HCT116 (cell line): Measurements from ENCODE around the gene COL5A1. TPM values are rescaled to one million over a fixed set of nuclear protein-coding genes. Genes with fewer than 3 reads are reported as not detected.

Experiments used
- ATAC-seq: fragments of 200-7000 bp; cut with Tn5 transposase; 2 replicates; pipeline ENCODE4 v1.9.1; 2020; ENCODE audit warnings: mild to moderate bottlenecking, moderate library complexity
- BruUV-seq: library from RNA; stranded (reverse); fragments of 400-500 nt; replicated peaks from 2 replicates; lab custom pipeline; 2021; lab: Mats Ljungman, UMichigan
- CTCF ChIA-PET: fragments of 300-600 bp; sonication (Branson Sonifier 250); formaldehyde crosslinking; loops from one replicate; lab custom pipeline; 2021; ENCODE audit warnings: antibody characterized with exemption; lab: Charles Lee
- POLR2A ChIA-PET: fragments of 300-600, 350-600 bp; sonication (Branson Sonifier 250); formaldehyde crosslinking; loops from one replicate; lab custom pipeline; 2021; ENCODE audit warnings: antibody characterized with exemption; lab: Charles Lee
- RAD21 ChIA-PET, 2 experiments: fragments of 300-600 bp; sonication (Branson Sonifier 250); formaldehyde crosslinking; loops; one replicate each; lab custom pipeline; 2023; ENCODE audit warnings: low total read pairs in 2 of 2; ENCODE audit not compliant: uncharacterized antibody in 2 of 2, unreplicated experiment in 2 of 2, low non-redundant PET in 1 of 2; lab: Charles Lee
- DNase-seq: peaks from one replicate; pipeline ENCODE4 v3.0.0-alpha.2; 2010; ENCODE audit warnings: low read depth, low spot score
- H2AFZ ChIP-seq: fragments of 200-600 bp; shearing (Covaris generic), sonication (generic); 2 replicates; pipeline ENCODE4 v1.6.1; 2017; ENCODE audit warnings: low read depth, mixed run types, mixed read lengths, antibody characterized with exemption, low read length; ENCODE audit not compliant: poor library complexity, severe bottlenecking
- H3K27ac ChIP-seq: 2 replicates; pipeline ENCODE4 v1.5.1; 2012; ENCODE audit warnings: low read depth, low read length
- H3K27me3 ChIP-seq: fragments of 200-600 bp; sonication (generic); 2 replicates; pipeline ENCODE4 v1.6.1; 2016; ENCODE audit warnings: mixed run types, low read length, mixed read lengths; ENCODE audit not compliant: insufficient read depth
- H3K36me3 ChIP-seq, 2 experiments: fragments of 200-500 bp in 1 of 2; fragments of 200-600 bp in 1 of 2; sonication (Bioruptor generic) in 1 of 2; sonication (generic) in 1 of 2; 2 replicates each; pipeline versions ENCODE4 v1.5.1 to v1.6.1; 2014 to 2016; ENCODE audit warnings: low read length in 2 of 2, inconsistent platforms in 1 of 2, mixed read lengths in 1 of 2, mixed run types in 1 of 2; ENCODE audit not compliant: insufficient read depth in 2 of 2, control insufficient read depth in 1 of 2
- H3K4me1 ChIP-seq, 2 experiments: fragments of 200-600 bp in 1 of 2; sonication (generic) in 1 of 2; 2 replicates each; pipeline versions ENCODE4 v1.5.1 to v1.6.1; 2012 to 2017; ENCODE audit warnings: low read length in 2 of 2, inconsistent platforms in 1 of 2, mild to moderate bottlenecking in 1 of 2, mixed read lengths in 1 of 2, mixed run types in 1 of 2, moderate library complexity in 1 of 2; ENCODE audit not compliant: insufficient read depth in 2 of 2, control insufficient read depth in 1 of 2
- H3K4me2 ChIP-seq: fragments of 200-600 bp; sonication (generic); 2 replicates; pipeline ENCODE4 v1.6.1; 2017; ENCODE audit warnings: mixed run types, low read length, mixed read lengths
- H3K4me3 ChIP-seq, 2 experiments: fragments of 200-600 bp in 1 of 2; sonication (generic) in 1 of 2; replicated peaks in 1 of 2; 2 replicates each; pipeline ENCODE4 v1.5.1; 2011 to 2016; ENCODE audit warnings: low read length in 2 of 2, control low read depth in 1 of 2, low read depth in 1 of 2, mild to moderate bottlenecking in 1 of 2, mixed read lengths in 1 of 2, mixed run types in 1 of 2
- H3K79me2 ChIP-seq: fragments of 200-600 bp; sonication (generic); 2 replicates; pipeline ENCODE4 v1.6.1; 2017; ENCODE audit warnings: mild to moderate bottlenecking, mixed run types, low read length, moderate library complexity, mixed read lengths; ENCODE audit not compliant: insufficient read depth
- H3K9ac ChIP-seq: fragments of 200-600 bp; sonication (generic); 2 replicates; pipeline ENCODE4 v1.6.1; 2016; ENCODE audit warnings: low read length, mixed read lengths
- H3K9me2 ChIP-seq: fragments of 200-600 bp; sonication (generic), shearing (Covaris generic); 2 replicates; pipeline ENCODE4 v1.6.1; 2017; ENCODE audit warnings: mixed run types, mild to moderate bottlenecking, moderate library complexity; ENCODE audit not compliant: insufficient read depth
- H3K9me3 ChIP-seq, 2 experiments: fragments of 200-500 bp in 1 of 2; fragments of 200-600 bp in 1 of 2; sonication (Bioruptor generic) in 1 of 2; sonication (generic) in 1 of 2; 2 replicates each; pipeline ENCODE4 v1.6.1; 2014 to 2017; ENCODE audit warnings: low read length in 2 of 2, mixed read lengths in 2 of 2, inconsistent platforms in 1 of 2, low read depth in 1 of 2, mild to moderate bottlenecking in 1 of 2, mixed run types in 1 of 2, moderate library complexity in 1 of 2; ENCODE audit not compliant: control insufficient read depth in 1 of 2, insufficient read depth in 1 of 2
- H4K20me1 ChIP-seq: fragments of 200-600 bp; sonication (generic), shearing (Covaris generic); 2 replicates; pipeline ENCODE4 v1.6.1; 2017; ENCODE audit warnings: mixed run types, mild to moderate bottlenecking, moderate library complexity; ENCODE audit not compliant: insufficient read depth
- CBX3 ChIP-seq: IDR thresholded peaks from 2 replicates; pipeline ENCODE4 v1.6.1; 2012; ENCODE audit warnings: low read depth
- CEBPB ChIP-seq: IDR thresholded peaks from 2 replicates; pipeline ENCODE4 v1.6.1; 2012; ENCODE audit warnings: low read depth
- EGR1 ChIP-seq: IDR thresholded peaks from 2 replicates; pipeline ENCODE4 v1.6.1; 2012; ENCODE audit warnings: low read depth
- ELF1 ChIP-seq: IDR thresholded peaks from 2 replicates; pipeline ENCODE4 v1.6.1; 2012; ENCODE audit warnings: low read depth, borderline replicate concordance
- EZH2 ChIP-seq: fragments of 200-600 bp; sonication (generic); IDR thresholded peaks from 2 replicates; pipeline ENCODE4 v1.6.1; 2017; ENCODE audit warnings: antibody characterized with exemption, mixed run types
- JUND ChIP-seq: IDR thresholded peaks from 2 replicates; pipeline ENCODE4 v1.6.1; 2012
- POLR2A ChIP-seq: IDR thresholded peaks from 2 replicates; pipeline ENCODE4 v1.7.0; 2011; ENCODE audit warnings: borderline replicate concordance; ENCODE audit not compliant: insufficient read depth, insufficient read length; ENCODE audit errors: extremely low read depth
- SIN3A ChIP-seq: IDR thresholded peaks from 2 replicates; pipeline ENCODE4 v1.6.1; 2012; ENCODE audit warnings: low read depth
- SP1 ChIP-seq: IDR thresholded peaks from 2 replicates; pipeline ENCODE4 v1.6.1; 2012; ENCODE audit warnings: low read depth
- SRF ChIP-seq: IDR thresholded peaks from 2 replicates; pipeline ENCODE4 v1.6.1; 2012; ENCODE audit warnings: low read depth
- TCF7L2 ChIP-seq: IDR thresholded peaks from 2 replicates; pipeline ENCODE4 v1.7.0; 2011; ENCODE audit warnings: borderline replicate concordance, inconsistent platforms; ENCODE audit not compliant: insufficient read depth, insufficient read length; ENCODE audit errors: extremely low read depth
- YY1 ChIP-seq: IDR thresholded peaks from 2 replicates; pipeline ENCODE4 v1.6.1; 2011; ENCODE audit warnings: low read length, low read depth, moderate library complexity, mild to moderate bottlenecking; ENCODE audit not compliant: insufficient replicate concordance; ENCODE audit errors: extremely low read depth
- ZNF274 ChIP-seq: fragments of 200-500 bp; sonication (Bioruptor generic); IDR thresholded peaks from 2 replicates; pipeline ENCODE4 v1.6.1; 2014; ENCODE audit warnings: mild to moderate bottlenecking, low read depth, low read length, inconsistent platforms
- intact Hi-C: fragments of 100-400 bp; cut with micrococcal nuclease; formaldehyde crosslinking; loops from 2 replicates; pipeline ENCODE4 v1.10.0; 2022
- total RNA-seq: library from RNA; stranded (reverse); gene quantifications from one replicate; pipeline ENCODE4 v1.2.1, GENCODE V29; 2021; ENCODE audit not compliant: unreplicated experiment
- TF ChIP-seq, protein P1 (sequence below): IDR thresholded peaks from 2 replicates; pipeline ENCODE4 v1.6.1; 2012
- TF ChIP-seq, protein P2 (sequence below): IDR thresholded peaks from 2 replicates; pipeline ENCODE4 v1.6.1; 2012
- TF ChIP-seq, protein P3 (sequence below): IDR thresholded peaks from 2 replicates; pipeline ENCODE4 v1.6.1; 2011; ENCODE audit warnings: mild to moderate bottlenecking, low read length, moderate library complexity; ENCODE audit not compliant: insufficient replicate concordance; ENCODE audit errors: extremely low read depth
- TF ChIP-seq, protein P4 (sequence below), 3 experiments: fragments of 200-600 bp in 1 of 3; sonication (generic) in 1 of 3; IDR thresholded peaks in 2 of 3; conservative IDR thresholded peaks in 1 of 3; 2 replicates each; pipeline ENCODE4 v1.5.1; 2012 to 2017; ENCODE audit warnings: low read depth in 2 of 3, low read length in 2 of 3, antibody characterized with exemption in 1 of 3, borderline replicate concordance in 1 of 3, control low read depth in 1 of 3, mild to moderate bottlenecking in 1 of 3, mixed read lengths in 1 of 3, mixed run types in 1 of 3, moderate library complexity in 1 of 3; ENCODE audit not compliant: insufficient read depth in 1 of 3

The COL5A1 gene
- total RNA-seq, 1 experiment from 2014 or later, result 0.30 TPM

GRCh38 chr9:134680393-134681060, 38.9 kb downstream of the COL5A1 start (continued):
- TF ChIP-seq SIN3A, result no peak
- TF ChIP-seq ELF1, result no peak
- TF ChIP-seq, all 23 proteins: peak for 0

GRCh38 chr9:134681061-134681661, 39.6 kb downstream of the COL5A1 start:
- no peaks in the 10 kb centered on the region for H3K79me2 ChIP-seq
- H3K27me3 ChIP-seq, result 0 out of 2 replicates have a peak, but pooled peaks cover 8% of the 10 kb centered on the region
- CTCF ChIA-PET, result interaction anchor here (0.5 kb wide), 1 partner anchor 922 kb away, joined by 3 read pairs; no protein-coding TSS in a partner anchor
- no peak for ATAC-seq
- TF ChIP-seq TCF7L2 (no peak), CBX3 (no peak), YY1 (no peak), POLR2A (no peak), SIN3A (no peak), EGR1 (no peak), ZNF274 (no peak), JUND (no peak), ELF1 (no peak), EZH2 (no peak), CEBPB (no peak), SRF (no peak), SP1 (no peak)
- TF ChIP-seq, protein P1, sequence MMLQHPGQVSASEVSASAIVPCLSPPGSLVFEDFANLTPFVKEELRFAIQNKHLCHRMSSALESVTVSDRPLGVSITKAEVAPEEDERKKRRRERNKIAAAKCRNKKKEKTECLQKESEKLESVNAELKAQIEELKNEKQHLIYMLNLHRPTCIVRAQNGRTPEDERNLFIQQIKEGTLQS, result no peak
- TF ChIP-seq, protein P2, sequence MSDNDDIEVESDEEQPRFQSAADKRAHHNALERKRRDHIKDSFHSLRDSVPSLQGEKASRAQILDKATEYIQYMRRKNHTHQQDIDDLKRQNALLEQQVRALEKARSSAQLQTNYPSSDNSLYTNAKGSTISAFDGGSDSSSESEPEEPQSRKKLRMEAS, result no peak
- TF ChIP-seq, protein P3, sequence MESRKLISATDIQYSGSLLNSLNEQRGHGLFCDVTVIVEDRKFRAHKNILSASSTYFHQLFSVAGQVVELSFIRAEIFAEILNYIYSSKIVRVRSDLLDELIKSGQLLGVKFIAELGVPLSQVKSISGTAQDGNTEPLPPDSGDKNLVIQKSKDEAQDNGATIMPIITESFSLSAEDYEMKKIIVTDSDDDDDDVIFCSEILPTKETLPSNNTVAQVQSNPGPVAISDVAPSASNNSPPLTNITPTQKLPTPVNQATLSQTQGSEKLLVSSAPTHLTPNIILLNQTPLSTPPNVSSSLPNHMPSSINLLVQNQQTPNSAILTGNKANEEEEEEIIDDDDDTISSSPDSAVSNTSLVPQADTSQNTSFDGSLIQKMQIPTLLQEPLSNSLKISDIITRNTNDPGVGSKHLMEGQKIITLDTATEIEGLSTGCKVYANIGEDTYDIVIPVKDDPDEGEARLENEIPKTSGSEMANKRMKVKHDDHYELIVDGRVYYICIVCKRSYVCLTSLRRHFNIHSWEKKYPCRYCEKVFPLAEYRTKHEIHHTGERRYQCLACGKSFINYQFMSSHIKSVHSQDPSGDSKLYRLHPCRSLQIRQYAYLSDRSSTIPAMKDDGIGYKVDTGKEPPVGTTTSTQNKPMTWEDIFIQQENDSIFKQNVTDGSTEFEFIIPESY, result no peak
- TF ChIP-seq, protein P4, sequence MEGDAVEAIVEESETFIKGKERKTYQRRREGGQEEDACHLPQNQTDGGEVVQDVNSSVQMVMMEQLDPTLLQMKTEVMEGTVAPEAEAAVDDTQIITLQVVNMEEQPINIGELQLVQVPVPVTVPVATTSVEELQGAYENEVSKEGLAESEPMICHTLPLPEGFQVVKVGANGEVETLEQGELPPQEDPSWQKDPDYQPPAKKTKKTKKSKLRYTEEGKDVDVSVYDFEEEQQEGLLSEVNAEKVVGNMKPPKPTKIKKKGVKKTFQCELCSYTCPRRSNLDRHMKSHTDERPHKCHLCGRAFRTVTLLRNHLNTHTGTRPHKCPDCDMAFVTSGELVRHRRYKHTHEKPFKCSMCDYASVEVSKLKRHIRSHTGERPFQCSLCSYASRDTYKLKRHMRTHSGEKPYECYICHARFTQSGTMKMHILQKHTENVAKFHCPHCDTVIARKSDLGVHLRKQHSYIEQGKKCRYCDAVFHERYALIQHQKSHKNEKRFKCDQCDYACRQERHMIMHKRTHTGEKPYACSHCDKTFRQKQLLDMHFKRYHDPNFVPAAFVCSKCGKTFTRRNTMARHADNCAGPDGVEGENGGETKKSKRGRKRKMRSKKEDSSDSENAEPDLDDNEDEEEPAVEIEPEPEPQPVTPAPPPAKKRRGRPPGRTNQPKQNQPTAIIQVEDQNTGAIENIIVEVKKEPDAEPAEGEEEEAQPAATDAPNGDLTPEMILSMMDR (IDR thresholded peaks at IDR 0.05 in 2 of 3, conservative IDR thresholded peaks at IDR 0.05 in 1 of 3; ENCODE audit: borderline replicate concordance in 1 of 3, insufficient read depth in 1 of 3, low read depth in 2 of 3, low read length in 2 of 3), result no peak
- no peaks in the 10 kb centered on the region for H4K20me1 ChIP-seq
- H3K9me2 ChIP-seq, result no peaks in the 10 kb centered on the region
- H3K4me1 ChIP-seq, result no peaks in the 10 kb centered on the region
- no peak overlapping the region for H3K9ac ChIP-seq
- H3K27ac ChIP-seq, result no peak overlapping the region
- no TSS peak for BruUV-seq
- H3K4me2 ChIP-seq, result no peak overlapping the region
- H2AFZ ChIP-seq, result no peak overlapping the region
- H3K4me3 ChIP-seq, result no peak overlapping the region
- RAD21 ChIA-PET, result no interaction called here
- no peaks in the 10 kb centered on the region for H3K36me3 ChIP-seq
- intact Hi-C loops, result no loop called here
- no peaks in the 10 kb centered on the region for H3K9me3 ChIP-seq
- POLR2A ChIA-PET, result no interaction called here
- no peak for DNase-seq
